Hepatocyte (in vitro differentiated cells): ENCODE measurements around the gene PPP1R27.

Experiments
- CTCF ChIP-seq: fragments of 200-600 bp; sonication (generic); IDR thresholded peaks from 2 replicates; pipeline ENCODE4 v1.5.1; 2016; ENCODE audit warnings: antibody characterized with exemption, mild to moderate bottlenecking; ENCODE audit not compliant: poor library complexity
- EZH2 ChIP-seq: fragments of 200-600 bp; sonication (generic); IDR thresholded peaks from 2 replicates; pipeline ENCODE4 v1.6.1; 2016; ENCODE audit warnings: antibody characterized with exemption, mild to moderate bottlenecking, borderline replicate concordance
- EZH2phosphoT487 ChIP-seq: fragments of 200-600 bp; sonication (generic); IDR thresholded peaks from one replicate; pipeline ENCODE4 v1.6.1; 2018; ENCODE audit warnings: antibody characterized with exemption, mild to moderate bottlenecking, low read depth, moderate library complexity; ENCODE audit not compliant: unreplicated experiment, severe bottlenecking

DNA sequence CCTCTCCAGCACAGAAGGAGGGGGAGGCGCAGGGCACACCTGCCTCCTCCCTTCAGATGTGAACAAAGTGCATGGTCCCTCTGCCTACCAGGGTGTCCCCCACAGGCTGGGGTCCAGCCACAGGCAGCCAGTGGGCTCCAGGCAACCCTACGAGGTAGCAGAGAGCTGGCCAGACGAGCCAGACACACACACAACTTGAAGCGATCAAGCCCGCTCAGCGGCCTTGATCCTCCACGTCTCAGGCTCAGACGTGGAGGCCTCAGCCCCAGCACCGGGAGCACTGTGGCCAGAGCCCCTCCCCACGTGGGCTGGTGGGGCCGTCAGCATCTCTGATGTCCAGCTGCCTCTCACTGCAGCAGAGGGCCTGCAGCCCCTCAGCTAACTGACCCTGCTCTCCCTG is 10.3 kb downstream of the PPP1R27 start:
- no peak for TF ChIP-seq CTCF
- TF ChIP-seq EZH2 = no peak
- TF ChIP-seq EZH2phosphoT487 = no peak
